ENCODE results near the gene REV3L. TPM values are rescaled to one million over a fixed set of nuclear protein-coding genes. Genes with fewer than 3 reads are reported as not detected.
A peak's percentile ranks its signal among the peaks of the same experiment; 100 is the strongest.

Gene REV3L
- total and polyA plus RNA-seq, 2 of the 8 experiments (the other 6 are each of a cell fraction or from before 2014, with no cell fraction given): 2.1 to 6.6 TPM

DNA sequence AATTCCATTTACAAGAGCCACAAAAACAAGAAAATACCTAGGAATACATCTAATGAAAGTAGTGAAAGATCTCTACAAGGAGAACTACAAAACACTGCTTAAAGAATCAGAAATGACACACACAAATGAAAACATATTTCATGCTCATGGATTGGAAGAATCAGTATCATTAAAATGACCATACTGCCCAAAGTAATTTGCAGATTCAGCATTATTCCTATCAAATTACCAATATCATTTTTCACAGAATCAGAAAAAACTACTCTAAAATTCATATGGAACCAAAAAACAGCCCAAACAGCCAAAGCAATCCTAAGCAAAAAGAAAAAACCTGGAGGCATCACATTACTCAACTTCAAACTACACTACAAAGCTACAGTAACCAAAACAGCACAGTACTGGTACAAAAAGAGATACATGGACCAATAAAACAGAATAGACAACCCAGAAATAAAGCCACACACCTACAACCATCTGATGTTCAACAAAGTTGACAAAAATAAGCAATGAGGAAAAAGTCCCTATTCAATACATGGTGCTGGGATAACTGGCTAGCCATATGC, 24.3 kb downstream of the REV3L start:
- Histone ChIP-seq H2BK15ac (ENCODE audit: low read length) (no peak overlapping the region), H3K18ac (ENCODE audit: extremely low read depth, low read length) (no peak overlapping the region), H3K4me1 (replicated peaks in 1 of 4; ENCODE audit: control insufficient read depth in 3 of 4, insufficient read depth in 4 of 4, low read length in 3 of 4) (no peaks in the 10 kb centered on the region), H3K23me2 (ENCODE audit: low read depth, low read length) (no peaks in the 10 kb centered on the region; the same call in 1 of the 2 replicates), H3K79me1 (ENCODE audit: low read depth, low read length) (no peaks in the 10 kb centered on the region; the same call in 1 of the 2 replicates), H2AK5ac (ENCODE audit: low read depth, low read length) (no peak overlapping the region), H3K36me3 (ENCODE audit: control insufficient read depth in 2 of 4, insufficient read depth in 4 of 4, low read length in 3 of 4) (no peaks in the 10 kb centered on the region), H3K23ac (ENCODE audit: insufficient read length) (no peak overlapping the region), H3K27me3 (replicated peaks in 1 of 4; ENCODE audit: control insufficient read depth in 3 of 4, extremely low read depth in 1 of 4, insufficient read depth in 3 of 4, low read length in 3 of 4) (no peaks in the 10 kb centered on the region), H2AFZ (ENCODE audit: low read length) (no peak overlapping the region), H4K20me1 (replicated peaks in 1 of 2; ENCODE audit: control insufficient read depth in 1 of 2, insufficient read depth in 2 of 2, low read length in 2 of 2) (peaks cover 2% of the 10 kb centered on the region in 2 experiments), H3K4me3 (ENCODE audit: extremely low read depth in 1 of 4, insufficient read depth in 2 of 4, low read depth in 3 of 4, low read length in 4 of 4) (no peak overlapping the region), H4K5ac (ENCODE audit: insufficient read length, low read depth, low read length) (no peak overlapping the region), H3K9ac (replicated peaks in 1 of 4; ENCODE audit: extremely low read depth in 1 of 4, low read depth in 3 of 4, low read length in 3 of 4) (no peak overlapping the region), H2BK5ac (ENCODE audit: low read depth, low read length) (no peak overlapping the region), H3K9me3 (ENCODE audit: insufficient read depth in 2 of 2, low read depth in 1 of 2, low read length in 1 of 2) (no peaks in the 10 kb centered on the region), H4K8ac (ENCODE audit: extremely low read depth, insufficient read depth, low read length) (no peak overlapping the region), H3K4ac (replicated peaks; ENCODE audit: insufficient read length, low read depth, low read length) (no peak overlapping the region), H3K14ac (ENCODE audit: insufficient read length) (no peak overlapping the region), H4K91ac (replicated peaks; ENCODE audit: insufficient read length, low read length) (no peak overlapping the region), H3K4me2 (ENCODE audit: insufficient read depth in 1 of 2, low read depth in 2 of 2, low read length in 2 of 2) (no peak overlapping the region), H2BK20ac (ENCODE audit: low read length) (no peak overlapping the region), H2BK120ac (replicated peaks; ENCODE audit: low read depth, low read length) (no peak overlapping the region), H2BK12ac (ENCODE audit: low read depth, low read length) (no peak overlapping the region), H3K27ac (ENCODE audit: low read depth, low read length) (no peak overlapping the region), H3K56ac (replicated peaks; ENCODE audit: insufficient read length, low read depth, low read length) (no peak overlapping the region), H3K79me2 (ENCODE audit: control insufficient read depth in 1 of 2, insufficient read depth in 2 of 2, low read length in 2 of 2) (peaks cover 0 to 3% of the 10 kb centered on the region in 2 experiments; a peak in 1 of 4 replicates)
- TF ChIP-seq TCF12 (IDR thresholded peaks at IDR 0.05; ENCODE audit: low read depth, low read length): no peak
- no peak for TF ChIP-seq RNF2 (IDR thresholded peaks at IDR 0.05; ENCODE audit: borderline replicate concordance, low read depth, low read length, missing control alignments, poor library complexity, severe bottlenecking)
- TF ChIP-seq SP1 (IDR thresholded peaks at IDR 0.05; ENCODE audit: low read depth, low read length): no peak
- TF ChIP-seq, protein P1, sequence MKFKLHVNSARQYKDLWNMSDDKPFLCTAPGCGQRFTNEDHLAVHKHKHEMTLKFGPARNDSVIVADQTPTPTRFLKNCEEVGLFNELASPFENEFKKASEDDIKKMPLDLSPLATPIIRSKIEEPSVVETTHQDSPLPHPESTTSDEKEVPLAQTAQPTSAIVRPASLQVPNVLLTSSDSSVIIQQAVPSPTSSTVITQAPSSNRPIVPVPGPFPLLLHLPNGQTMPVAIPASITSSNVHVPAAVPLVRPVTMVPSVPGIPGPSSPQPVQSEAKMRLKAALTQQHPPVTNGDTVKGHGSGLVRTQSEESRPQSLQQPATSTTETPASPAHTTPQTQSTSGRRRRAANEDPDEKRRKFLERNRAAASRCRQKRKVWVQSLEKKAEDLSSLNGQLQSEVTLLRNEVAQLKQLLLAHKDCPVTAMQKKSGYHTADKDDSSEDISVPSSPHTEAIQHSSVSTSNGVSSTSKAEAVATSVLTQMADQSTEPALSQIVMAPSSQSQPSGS (IDR thresholded peaks at IDR 0.05; ENCODE audit: low read length): no peak
- TF ChIP-seq POLR2A (IDR thresholded peaks at IDR 0.05; ENCODE audit: control extremely low read depth in 1 of 2, low read depth in 2 of 2, low read length in 2 of 2): no peak
- 0 out of 2 replicates have a peak, but pooled peaks have one; percentile 14 for TF ChIP-seq MAFK (IDR thresholded peaks at IDR 0.05; ENCODE audit: low read depth, low read length)
- no peak for TF ChIP-seq SIRT6 (IDR thresholded peaks at IDR 0.05; ENCODE audit: low read length)
- DNase-seq (ENCODE audit: low read depth in 1 of 2, low spot score in 2 of 2): no peak
- POLR2A ChIA-PET (ENCODE audit: partially characterized antibody): no interaction called here
- no peak for FAIRE-seq
- CTCF ChIA-PET (ENCODE audit: partially characterized antibody): no interaction called here

Measured in H1 (cell line).